Transverse colon (tissue), 4 donors: ENCODE results near the gene B9D1. TPM values are rescaled to one million over a fixed set of nuclear protein-coding genes. Genes with fewer than 3 reads are reported as not detected.

Experiments
- DNase-seq: peaks from one replicate; pipeline ENCODE4 v3.0.0-alpha.2; 2019
- H3K27ac ChIP-seq, 4 donors: fragments of 200-600 bp; sonication (generic); 2 replicates each; pipeline ENCODE4 v1.5.1; 2016 to 2018; ENCODE audit warnings: inconsistent platforms in 4 of 4
- H3K27me3 ChIP-seq: fragments of 200-600 bp; sonication (generic); 2 replicates; pipeline ENCODE4 v1.5.1; 2017; ENCODE audit warnings: inconsistent platforms
- H3K36me3 ChIP-seq, 4 donors: fragments of 200-600 bp; sonication (generic); 2 replicates each; pipeline ENCODE4 v1.5.1; 2017 to 2019; ENCODE audit warnings: inconsistent platforms in 4 of 4
- H3K4me1 ChIP-seq, 4 donors: fragments of 200-600 bp; sonication (generic); 2 replicates each; pipeline ENCODE4 v1.5.1; 2017 to 2020; ENCODE audit warnings: inconsistent platforms in 4 of 4
- H3K4me3 ChIP-seq, 4 donors: fragments of 200-600 bp; sonication (generic); 1 replicate in 1 of 4; 2 replicates in 3 of 4; pipeline versions ENCODE4 v1.5.1 to v1.6.1; 2017 to 2019; ENCODE audit warnings: inconsistent platforms in 4 of 4
- H3K9me3 ChIP-seq, 2 donors: fragments of 200-600 bp; sonication (generic); 2 replicates each; pipeline ENCODE4 v1.5.1; 2017 to 2019; ENCODE audit warnings: inconsistent platforms in 2 of 2
- CTCF ChIP-seq, 5 experiments: fragments of 200-600 bp in 3 of 5; fragments of 450-650 bp in 2 of 5; sonication (generic) in 3 of 5; IDR thresholded peaks; 1 replicate in 2 of 5; 2 replicates in 3 of 5; pipeline ENCODE4 v1.5.1; 2016 to 2017; ENCODE audit warnings: antibody characterized with exemption in 5 of 5, inconsistent platforms in 3 of 5, mild to moderate bottlenecking in 2 of 5, moderate library complexity in 1 of 5
- EP300 ChIP-seq: sonication (generic); formaldehyde crosslinking; IDR thresholded peaks from one replicate; pipeline ENCODE4 v1.6.1; 2017; ENCODE audit warnings: antibody characterized with exemption, low read depth
- POLR2A ChIP-seq: fragments of 450-650 bp; IDR thresholded peaks from one replicate; pipeline ENCODE4 v1.6.1; 2016; ENCODE audit warnings: antibody characterized with exemption, mild to moderate bottlenecking, moderate library complexity
- POLR2AphosphoS5 ChIP-seq, 3 donors: sonication (generic); formaldehyde crosslinking; IDR thresholded peaks; one replicate each; pipeline ENCODE4 v1.6.1; 2016; ENCODE audit warnings: antibody characterized with exemption in 3 of 3
- WGBS, 2 donors: methylation state at CpG; one replicate each; pipeline ENCODE4 v1.1.5; 2018; ENCODE audit warnings: low coverage in 1 of 2; 5-methylcytosine and 5-hydroxymethylcytosine counted together
- in situ Hi-C, 4 donors: fragments of 200-750 bp; cut with MboI; loops; one replicate each; pipeline versions ENCODE4 v1.15.0 to v1.15.1; 2017; ENCODE audit warnings: low sequenced_read_pairs in 3 of 4, low pct_ligation_motif_present in 1 of 4, low pct_unique_long_range_greater_than_20kb in 1 of 4
- intact Hi-C: fragments of 100-400 bp; cut with DNase I; formaldehyde crosslinking; loops from one replicate; pipeline ENCODE4 v1.15.1; 2023; ENCODE audit warnings: low total_unique reads
- total RNA-seq, 4 donors: library from RNA; depleted of rRNA; stranded (reverse); fragments of >200 nt; gene quantifications; one replicate each; pipeline ENCODE4 v1.1.0, GENCODE V29; 2016

Gene B9D1
- total RNA-seq, 4 donors from 2014 or later, result 6.0 to 17.6 (median 9.5) TPM

GRCh38 chr17:19369107-19369778, 6.7 kb upstream of the B9D1 start:
- peak; percentile 65 for DNase-seq
- H3K27ac ChIP-seq, result peak overlapping the region in 1 of 4 donors; percentile 18
- no peaks in the 10 kb centered on the region for H3K9me3 ChIP-seq
- H3K4me1 ChIP-seq, result peaks cover 0 to 12% (median 4%) of the 10 kb centered on the region in 4 donors
- in situ Hi-C loops, result loop anchor here (5.0 to 25.0 kb wide), 5 partner anchors 76 to 396 kb away; partner anchors contain the start of gene ALDH3A2 (in 1 of the 4)
- H3K4me3 ChIP-seq, result no peak overlapping the region
- H3K27me3 ChIP-seq, result no peaks in the 10 kb centered on the region
- intact Hi-C loops, result loop anchor here (5.0 to 10.0 kb wide), 3 partner anchors 68 to 396 kb away; no protein-coding TSS in a partner anchor
- no peaks in the 10 kb centered on the region for H3K36me3 ChIP-seq
- no peak for TF ChIP-seq CTCF (IDR thresholded peaks at IDR 0.05)
- TF ChIP-seq POLR2AphosphoS5 (IDR thresholded peaks at IDR 0.05), result peak in 1 of 3 donors; percentile 11
- no peak for TF ChIP-seq POLR2A
- no peak for TF ChIP-seq EP300
- WGBS, 2 donors, result 64 to 81% methylated on average over 6 to 16 of the region's 16 CpGs

- H3K9me3 ChIP-seq, result no peaks in the 10 kb centered on the region
- H3K4me1 ChIP-seq, result peaks cover 2 to 12% (median 4%) of the 10 kb centered on the region in 4 donors
- H3K27me3 ChIP-seq, result no peaks in the 10 kb centered on the region
- no peaks in the 10 kb centered on the region for H3K36me3 ChIP-seq
- in situ Hi-C loops, result loop anchor here (5.0 to 25.0 kb wide), 5 partner anchors 77 to 397 kb away; partner anchors contain the start of gene ALDH3A2 (in 1 of the 4)
- WGBS, 2 donors, result 97% methylated on average over 4 of the region's 4 CpGs; no CpG with 5 or more reads in 1 of the 2 donors
- H3K27ac ChIP-seq, result no peak overlapping the region
- no peak overlapping the region for H3K4me3 ChIP-seq
- no peak for DNase-seq
- no peak for TF ChIP-seq EP300
- intact Hi-C loops, result loop anchor here (5.0 to 10.0 kb wide), 3 partner anchors 69 to 397 kb away; no protein-coding TSS in a partner anchor
Measured at GRCh38 chr17:19368229-19368628, 5.7 kb upstream of the B9D1 start.

DNA sequence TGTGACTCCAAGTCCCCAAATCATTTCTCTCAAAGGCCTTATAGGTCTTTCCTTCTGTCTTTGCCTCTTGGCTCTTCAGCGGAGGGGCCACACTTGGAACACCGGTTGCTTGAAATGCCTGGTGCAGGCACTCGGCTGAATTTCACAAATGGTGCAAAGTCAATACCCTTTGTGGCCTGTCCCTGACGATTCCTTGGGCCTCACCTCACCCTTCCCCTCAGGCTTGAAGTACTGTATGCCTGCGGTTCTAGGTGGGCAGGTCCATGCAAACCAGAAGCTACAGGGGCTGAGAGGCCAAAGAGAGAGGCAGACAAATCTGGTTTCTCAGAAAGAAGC, 4.1 kb upstream of the B9D1 start:
- no peaks in the 10 kb centered on the region for H3K36me3 ChIP-seq
- whole genome bisulfite sequencing, 2 donors, result 92% methylated on average over 5 of the region's 5 CpGs; no CpG with 5 or more reads in 1 of the 2 donors
- no peak for TF ChIP-seq CTCF (IDR thresholded peaks at IDR 0.05)
- TF ChIP-seq EP300, result no peak
- TF ChIP-seq POLR2A, result no peak
- TF ChIP-seq POLR2AphosphoS5 (IDR thresholded peaks at IDR 0.05), result no peak
- no peak overlapping the region for H3K4me3 ChIP-seq
- in situ Hi-C loops (loop anchor here (5.0 to 25.0 kb wide), 5 partner anchors 78 to 398 kb away; partner anchors contain the start of gene ALDH3A2 (in 1 of the 4)), intact Hi-C loops (loop anchor here (5.0 to 10.0 kb wide), 3 partner anchors 71 to 398 kb away; no protein-coding TSS in a partner anchor)
- no peaks in the 10 kb centered on the region for H3K27me3 ChIP-seq
- DNase-seq, result no peak
- H3K9me3 ChIP-seq, result no peaks in the 10 kb centered on the region
- peaks cover 8 to 22% (median 14%) of the 10 kb centered on the region in 4 donors for H3K4me1 ChIP-seq
- H3K27ac ChIP-seq, result no peak overlapping the region

DNA sequence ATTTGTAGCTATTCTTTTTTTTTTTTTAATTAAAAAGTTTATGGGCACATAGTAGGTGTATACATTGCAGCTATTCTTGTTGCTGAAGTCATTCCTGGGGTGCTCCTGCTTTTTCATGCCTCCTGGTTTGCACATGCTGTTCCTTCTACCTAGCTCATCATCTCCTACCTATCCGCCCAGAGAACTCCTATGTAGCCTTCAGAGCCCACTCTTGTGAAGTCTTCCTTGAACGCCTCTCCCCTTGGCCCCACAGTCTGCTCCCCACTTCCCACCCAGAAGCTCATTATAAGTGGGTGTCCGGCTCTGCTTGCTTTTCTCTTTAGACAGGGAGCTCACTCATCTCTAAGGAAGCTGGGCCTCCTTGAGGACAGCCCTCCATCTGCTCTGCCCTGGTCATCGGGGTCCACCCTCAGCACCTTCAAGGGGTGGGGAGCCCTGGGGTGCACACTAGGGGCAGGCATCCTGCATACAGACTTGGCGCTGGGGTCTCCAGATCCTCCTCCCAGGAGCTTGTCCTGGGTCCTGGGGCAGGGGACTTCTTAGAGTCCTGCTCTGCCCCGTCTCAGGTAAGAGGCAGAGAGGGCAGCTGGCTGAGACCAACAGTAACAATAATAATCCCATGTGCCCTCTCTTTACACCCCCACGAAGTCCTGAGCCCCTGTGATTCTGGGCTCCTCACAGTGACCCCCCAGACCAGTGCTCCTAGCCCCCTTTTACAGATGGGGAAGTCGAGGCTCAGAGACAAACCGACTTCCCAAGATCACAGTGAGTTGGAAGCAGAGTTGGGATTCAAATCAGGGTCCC, 3.5 kb upstream of the B9D1 start:
- Histone ChIP-seq H3K27me3 (no peaks in the 10 kb centered on the region), H3K4me1 (peaks cover 11 to 23% (median 15%) of the 10 kb centered on the region in 4 donors), H3K27ac (no peak overlapping the region), H3K36me3 (no peaks in the 10 kb centered on the region), H3K9me3 (no peaks in the 10 kb centered on the region), H3K4me3 (no peak overlapping the region)
- TF ChIP-seq POLR2AphosphoS5 (IDR thresholded peaks at IDR 0.05) (no peak), POLR2A (no peak), CTCF (IDR thresholded peaks at IDR 0.05) (no peak), EP300 (no peak)
- WGBS, 2 donors, result 85 to 94% methylated on average over 3 to 9 of the region's 9 CpGs
- no peak for DNase-seq
- in situ Hi-C loops, result loop anchor here (5.0 to 25.0 kb wide), 5 partner anchors 79 to 399 kb away; partner anchors contain the start of gene ALDH3A2 (in 1 of the 4)
- intact Hi-C loops, result loop anchor here (5.0 to 10.0 kb wide), 3 partner anchors 71 to 399 kb away; no protein-coding TSS in a partner anchor
